Fibroblast of skin of abdomen (primary cell): Measurements from ENCODE around the gene DLGAP1.

ENCODE experiments used
- DNase-seq: peaks from one replicate; pipeline ENCODE4 v3.0.0-alpha.2; 2013

Gene DLGAP1

GRCh38 chr18:3682061-3682460, 773.0 kb downstream of the DLGAP1 start:
- no peak for DNase-seq

GRCh38 chr18:3679241-3679640, 775.9 kb downstream of the DLGAP1 start:
- no peak for DNase-seq

- DNase-seq: no peak
Measured at GRCh38 chr18:3675994-3676393, 779.1 kb downstream of the DLGAP1 start.

GRCh38 chr18:3675446-3675845, 779.7 kb downstream of the DLGAP1 start:
- peak; percentile 34 for DNase-seq

GRCh38 chr18:3671176-3671575, 783.9 kb downstream of the DLGAP1 start:
- DNase-seq: no peak

- DNase-seq: no peak
Measured at GRCh38 chr18:3669376-3669775, 785.7 kb downstream of the DLGAP1 start.

GRCh38 chr18:3667255-3668137, 787.6 kb downstream of the DLGAP1 start:
- no peak for DNase-seq

- DNase-seq: no peak
Measured at GRCh38 chr18:3666526-3667254, 788.4 kb downstream of the DLGAP1 start.

GRCh38 chr18:3665780-3666525, 789.2 kb downstream of the DLGAP1 start:
- peak; percentile 85 for DNase-seq

- DNase-seq: no peak
Measured at GRCh38 chr18:3665204-3665603, 789.9 kb downstream of the DLGAP1 start.

GRCh38 chr18:3664563-3665178, 790.4 kb downstream of the DLGAP1 start:
- no peak for DNase-seq

GRCh38 chr18:3663870-3664512, 791.1 kb downstream of the DLGAP1 start:
- DNase-seq: no peak

- DNase-seq: no peak
Measured at GRCh38 chr18:3661989-3662388, 793.1 kb downstream of the DLGAP1 start.

GRCh38 chr18:3660739-3661515, 794.2 kb downstream of the DLGAP1 start:
- no peak for DNase-seq

GRCh38 chr18:3658529-3658928, 796.6 kb downstream of the DLGAP1 start:
- no peak for DNase-seq

GRCh38 chr18:3655254-3656050, 799.7 kb downstream of the DLGAP1 start:
- DNase-seq: no peak

GRCh38 chr18:3654442-3655253, 800.5 kb downstream of the DLGAP1 start:
- no peak for DNase-seq

GRCh38 chr18:3653851-3654441, 801.2 kb downstream of the DLGAP1 start:
- DNase-seq: no peak

GRCh38 chr18:3653263-3653850, 801.8 kb downstream of the DLGAP1 start:
- no peak for DNase-seq
